Measurements from ENCODE around the gene COL4A2.

GRCh38 chr13:110265682-110266430 lies 41.2 kb upstream of the COL4A2 start:
- TF ChIP-seq POLR2AphosphoS5 (IDR thresholded peaks at IDR 0.05; ENCODE audit: borderline replicate concordance, low read depth, low read length) (no peak), EZH2 (IDR thresholded peaks at IDR 0.05) (no peak), FOXP2 (optimal IDR thresholded peaks at IDR 0.05; ENCODE audit: control extremely low read depth, extremely low read length, insufficient read depth) (no peak)
